H54 (cell line): Measurements from ENCODE around the gene COX10.
A peak's percentile ranks its signal among the peaks of the same experiment; 100 is the strongest.

Experiments
- DNase-seq: peaks from one replicate; pipeline ENCODE4 v3.0.0; 2011; ENCODE audit warnings: low spot score, mixed read lengths; ENCODE audit not compliant: insufficient read length
- FAIRE-seq: peaks from 3 replicates; lab custom pipeline; 2011; peaks lifted over from hg19 to GRCh38; lab: Jason Lieb, UNC
- POLR2A ChIP-seq: IDR thresholded peaks from 2 replicates; pipeline ENCODE4 v1.6.1; 2011; ENCODE audit warnings: low read depth, mild to moderate bottlenecking, low read length

Gene COX10

GRCh38 chr17:14091367-14091766 lies 22.1 kb downstream of the COX10 start:
- no peak for FAIRE-seq

GRCh38 chr17:14092808-14093207 lies 23.5 kb downstream of the COX10 start:
- DNase-seq (no peak), FAIRE-seq (no peak)
- TF ChIP-seq POLR2A: no peak

More at GRCh38 chr17:14091367-14091766, 22.1 kb downstream of the COX10 start:
- no peak for DNase-seq
- no peak for TF ChIP-seq POLR2A

GRCh38 chr17:14094676-14095601 lies 25.6 kb downstream of the COX10 start:
- no peak for DNase-seq
- no peak for TF ChIP-seq POLR2A
- peak; percentile 15 for FAIRE-seq

GRCh38 chr17:14095631-14096030 lies 26.3 kb downstream of the COX10 start:
- no peak for TF ChIP-seq POLR2A
- FAIRE-seq (no peak), DNase-seq (no peak)

GRCh38 chr17:14098246-14098645 lies 28.9 kb downstream of the COX10 start:
- DNase-seq: no peak
- no peak for FAIRE-seq
- TF ChIP-seq POLR2A: no peak

GRCh38 chr17:14101976-14102375 lies 32.7 kb downstream of the COX10 start:
- DNase-seq: no peak
- no peak for FAIRE-seq
- TF ChIP-seq POLR2A: no peak

- TF ChIP-seq POLR2A: no peak
- no peak for FAIRE-seq
- no peak for DNase-seq
Observed at GRCh38 chr17:14103836-14104235, 34.5 kb downstream of the COX10 start.

- no peak for TF ChIP-seq POLR2A
- DNase-seq (no peak), FAIRE-seq (no peak)
Observed at GRCh38 chr17:14104734-14105133, 35.4 kb downstream of the COX10 start.

GRCh38 chr17:14107889-14108288 lies 38.6 kb downstream of the COX10 start:
- FAIRE-seq: no peak
- no peak for TF ChIP-seq POLR2A
- DNase-seq: no peak

GRCh38 chr17:14112407-14112806 lies 43.1 kb downstream of the COX10 start:
- DNase-seq (no peak), FAIRE-seq (no peak)
- no peak for TF ChIP-seq POLR2A

- no peak for DNase-seq
- FAIRE-seq: no peak
- no peak for TF ChIP-seq POLR2A
Observed at GRCh38 chr17:14113137-14113536, 43.8 kb downstream of the COX10 start.

GRCh38 chr17:14116263-14117024 lies 47.1 kb downstream of the COX10 start:
- FAIRE-seq (no peak), DNase-seq (no peak)
- no peak for TF ChIP-seq POLR2A

GRCh38 chr17:14118951-14119350 lies 49.6 kb downstream of the COX10 start:
- no peak for TF ChIP-seq POLR2A
- DNase-seq (no peak), FAIRE-seq (no peak)

GRCh38 chr17:14119546-14119945 lies 50.2 kb downstream of the COX10 start:
- DNase-seq (no peak), FAIRE-seq (no peak)
- no peak for TF ChIP-seq POLR2A
